Erythroblast (primary cell): ENCODE data around the gene SYT14.

Source experiments
- GATA1 ChIP-seq: IDR thresholded peaks from 2 replicates; pipeline ENCODE4 v1.6.1; 2011; ENCODE audit warnings: low read depth, mild to moderate bottlenecking, control low read depth, low read length, moderate library complexity
- POLR2A ChIP-seq: IDR thresholded peaks from 2 replicates; pipeline ENCODE4 v1.6.1; 2011; ENCODE audit warnings: mild to moderate bottlenecking, low read length

DNA sequence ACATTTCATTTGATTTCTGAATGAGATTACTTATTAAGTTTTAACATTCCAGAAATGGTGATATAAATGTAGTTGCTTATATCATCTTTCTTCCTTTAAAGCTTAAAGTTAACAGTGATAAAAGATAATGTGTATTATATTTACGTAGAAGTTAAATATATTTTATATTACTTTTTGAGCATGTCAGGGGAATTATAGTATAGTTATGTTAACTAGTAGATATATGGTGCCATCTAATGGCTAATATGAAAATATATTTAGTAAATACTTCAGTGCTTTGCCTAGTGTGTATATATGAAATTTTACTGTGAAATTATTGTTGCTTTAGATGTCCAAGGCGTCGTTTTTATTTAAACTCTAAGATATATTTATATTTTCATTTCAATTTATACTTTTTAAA is 51.5 kb downstream of the SYT14 start:
- TF ChIP-seq POLR2A (no peak), GATA1 (no peak)
